Activated T-helper 17 cell treated with anti-CD3 and anti-CD28 coated beads, Interleukin-2, amount 50 U/mL, for 72 hours (primary cell): ENCODE measurements around the gene ANKS6. TPM values are rescaled to one million over a fixed set of nuclear protein-coding genes. Genes with fewer than 3 reads are reported as not detected.

ENCODE experiments used
- ATAC-seq: fragments of 150-1000 bp; cut with Tn5 transposase; replicated peaks from 2 replicates; pipeline ENCODE4 v1.10.0; 2021; ENCODE audit warnings: mild to moderate bottlenecking, moderate library complexity
- H3K27ac Mint-ChIP-seq: one replicate; pipeline ENCODE4 v1.8.0; 2022; ENCODE audit warnings: mixed read lengths
- H3K27me3 Mint-ChIP-seq: one replicate; pipeline ENCODE4 v1.8.0; 2022; ENCODE audit warnings: mixed read lengths
- H3K36me3 Mint-ChIP-seq: one replicate; pipeline ENCODE4 v1.8.0; 2022; ENCODE audit warnings: low read depth, mild to moderate bottlenecking, mixed read lengths
- H3K4me1 Mint-ChIP-seq: one replicate; pipeline ENCODE4 v1.8.0; 2022; ENCODE audit warnings: mixed read lengths
- H3K4me3 Mint-ChIP-seq: one replicate; pipeline ENCODE4 v1.8.0; 2022; ENCODE audit warnings: mild to moderate bottlenecking, mixed read lengths
- H3K9me3 Mint-ChIP-seq: one replicate; pipeline ENCODE4 v1.8.0; 2022; ENCODE audit warnings: mixed read lengths
- total RNA-seq, 2 donors: library from RNA; stranded (reverse); gene quantifications; one replicate each; pipeline ENCODE4 v1.2.3, GENCODE V29; 2022

The ANKS6 gene
- total RNA-seq, 2 donors from 2014 or later = 10.0 to 11.2 TPM

GRCh38 chr9:98807070-98807813 is 10.9 kb upstream of the ANKS6 start, which contains the start of gene GALNT12:
Gene GALNT12, plus strand, starts transcription at chr9:98807670. Its CDS starts 29 bp downstream, at chr9:98807699.
- peak within 1 kb of the TSS; percentile 80 for H3K4me3 Mint-ChIP-seq
- H3K4me1 Mint-ChIP-seq = peaks cover 24% of the 10 kb centered on the region
- no peaks in the 10 kb centered on the region for H3K36me3 Mint-ChIP-seq
- H3K9me3 Mint-ChIP-seq = no peaks in the 10 kb centered on the region
- ATAC-seq = peak; percentile 46
- H3K27ac Mint-ChIP-seq = no peak within 1 kb of the TSS
- peaks cover 7% of the 10 kb centered on the region for H3K27me3 Mint-ChIP-seq

- Mint-ChIP-seq H3K36me3 (no peaks in the 10 kb centered on the region), H3K4me1 (peaks cover 23% of the 10 kb centered on the region), H3K4me3 (peak overlapping the region; percentile 80), H3K27ac (no peak overlapping the region), H3K9me3 (no peaks in the 10 kb centered on the region), H3K27me3 (peaks cover 10% of the 10 kb centered on the region)
- no peak for ATAC-seq
Observed at GRCh38 chr9:98806394-98807035, 10.2 kb upstream of the ANKS6 start.

- H3K9me3 Mint-ChIP-seq = no peaks in the 10 kb centered on the region
- H3K27ac Mint-ChIP-seq = no peak overlapping the region
- no peak for ATAC-seq
- peaks cover 15% of the 10 kb centered on the region for H3K4me1 Mint-ChIP-seq
- H3K36me3 Mint-ChIP-seq = no peaks in the 10 kb centered on the region
- H3K27me3 Mint-ChIP-seq = peaks cover 10% of the 10 kb centered on the region
- H3K4me3 Mint-ChIP-seq = no peak overlapping the region
Observed at GRCh38 chr9:98805506-98806272, 9.3 kb upstream of the ANKS6 start.

GRCh38 chr9:98804083-98804482 is 7.7 kb upstream of the ANKS6 start:
- Mint-ChIP-seq H3K27me3 (peaks cover 10% of the 10 kb centered on the region), H3K27ac (no peak overlapping the region), H3K4me3 (no peak overlapping the region), H3K4me1 (peaks cover 10% of the 10 kb centered on the region), H3K9me3 (no peaks in the 10 kb centered on the region), H3K36me3 (no peaks in the 10 kb centered on the region)
- no peak for ATAC-seq

- H3K9me3 Mint-ChIP-seq = no peaks in the 10 kb centered on the region
- H3K4me3 Mint-ChIP-seq = no peak overlapping the region
- ATAC-seq = no peak
- H3K4me1 Mint-ChIP-seq = peaks cover 1% of the 10 kb centered on the region
- no peak overlapping the region for H3K27ac Mint-ChIP-seq
- H3K36me3 Mint-ChIP-seq = no peaks in the 10 kb centered on the region
- H3K27me3 Mint-ChIP-seq = peaks cover 10% of the 10 kb centered on the region
Observed at GRCh38 chr9:98801969-98802371, 5.6 kb upstream of the ANKS6 start.

GRCh38 chr9:98801561-98801960 is 5.2 kb upstream of the ANKS6 start:
- peaks cover 10% of the 10 kb centered on the region for H3K27me3 Mint-ChIP-seq
- H3K4me1 Mint-ChIP-seq = no peaks in the 10 kb centered on the region
- no peak overlapping the region for H3K4me3 Mint-ChIP-seq
- ATAC-seq = no peak
- no peak overlapping the region for H3K27ac Mint-ChIP-seq
- H3K9me3 Mint-ChIP-seq = no peaks in the 10 kb centered on the region
- no peaks in the 10 kb centered on the region for H3K36me3 Mint-ChIP-seq

- no peak overlapping the region for H3K27ac Mint-ChIP-seq
- peaks cover 17% of the 10 kb centered on the region for H3K4me1 Mint-ChIP-seq
- no peak overlapping the region for H3K4me3 Mint-ChIP-seq
- peaks cover 5% of the 10 kb centered on the region for H3K27me3 Mint-ChIP-seq
- no peak for ATAC-seq
- no peaks in the 10 kb centered on the region for H3K9me3 Mint-ChIP-seq
- H3K36me3 Mint-ChIP-seq = no peaks in the 10 kb centered on the region
Observed at GRCh38 chr9:98798254-98798653, 1.9 kb upstream of the ANKS6 start.

- Mint-ChIP-seq H3K4me3 (peak overlapping the region; percentile 85), H3K27me3 (peaks cover 4% of the 10 kb centered on the region), H3K4me1 (peaks cover 17% of the 10 kb centered on the region), H3K36me3 (no peaks in the 10 kb centered on the region), H3K27ac (no peak overlapping the region), H3K9me3 (no peaks in the 10 kb centered on the region)
- no peak for ATAC-seq
Observed at GRCh38 chr9:98797491-98797890, 1.1 kb upstream of the ANKS6 start.

GRCh38 chr9:98795970-98796363 is 388 bp downstream of the ANKS6 start:
- no peaks in the 10 kb centered on the region for H3K27me3 Mint-ChIP-seq
- H3K36me3 Mint-ChIP-seq = no peaks in the 10 kb centered on the region
- no peak overlapping the region for H3K27ac Mint-ChIP-seq
- ATAC-seq = peak; percentile 54
- no peaks in the 10 kb centered on the region for H3K9me3 Mint-ChIP-seq
- peak overlapping the region; percentile 74 for H3K4me3 Mint-ChIP-seq
- H3K4me1 Mint-ChIP-seq = peaks cover 17% of the 10 kb centered on the region

GRCh38 chr9:98795295-98795955 is 930 bp downstream of the ANKS6 start:
- no peaks in the 10 kb centered on the region for H3K9me3 Mint-ChIP-seq
- peak overlapping the region; percentile 74 for H3K4me3 Mint-ChIP-seq
- H3K4me1 Mint-ChIP-seq = peaks cover 17% of the 10 kb centered on the region
- H3K27me3 Mint-ChIP-seq = no peaks in the 10 kb centered on the region
- H3K36me3 Mint-ChIP-seq = no peaks in the 10 kb centered on the region
- no peak overlapping the region for H3K27ac Mint-ChIP-seq
- no peak for ATAC-seq

GRCh38 chr9:98794802-98795201 is 1.6 kb downstream of the ANKS6 start:
- no peak for ATAC-seq
- Mint-ChIP-seq H3K36me3 (no peaks in the 10 kb centered on the region), H3K4me3 (peak overlapping the region; percentile 74), H3K27me3 (no peaks in the 10 kb centered on the region), H3K9me3 (no peaks in the 10 kb centered on the region), H3K27ac (no peak overlapping the region), H3K4me1 (peaks cover 17% of the 10 kb centered on the region)

- Mint-ChIP-seq H3K36me3 (peaks cover 10% of the 10 kb centered on the region), H3K4me1 (peaks cover 17% of the 10 kb centered on the region), H3K27ac (no peak overlapping the region), H3K9me3 (no peaks in the 10 kb centered on the region), H3K4me3 (no peak overlapping the region), H3K27me3 (no peaks in the 10 kb centered on the region)
- ATAC-seq = no peak
Observed at GRCh38 chr9:98793031-98793430, 3.3 kb downstream of the ANKS6 start.

- Mint-ChIP-seq H3K9me3 (no peaks in the 10 kb centered on the region), H3K4me1 (peaks cover 17% of the 10 kb centered on the region), H3K4me3 (no peak overlapping the region), H3K36me3 (peaks cover 10% of the 10 kb centered on the region), H3K27me3 (no peaks in the 10 kb centered on the region), H3K27ac (no peak overlapping the region)
- ATAC-seq = no peak
Observed at GRCh38 chr9:98791608-98792490, 4.5 kb downstream of the ANKS6 start.
